Measurements from ENCODE around the gene AR.

Gene AR, protein sequence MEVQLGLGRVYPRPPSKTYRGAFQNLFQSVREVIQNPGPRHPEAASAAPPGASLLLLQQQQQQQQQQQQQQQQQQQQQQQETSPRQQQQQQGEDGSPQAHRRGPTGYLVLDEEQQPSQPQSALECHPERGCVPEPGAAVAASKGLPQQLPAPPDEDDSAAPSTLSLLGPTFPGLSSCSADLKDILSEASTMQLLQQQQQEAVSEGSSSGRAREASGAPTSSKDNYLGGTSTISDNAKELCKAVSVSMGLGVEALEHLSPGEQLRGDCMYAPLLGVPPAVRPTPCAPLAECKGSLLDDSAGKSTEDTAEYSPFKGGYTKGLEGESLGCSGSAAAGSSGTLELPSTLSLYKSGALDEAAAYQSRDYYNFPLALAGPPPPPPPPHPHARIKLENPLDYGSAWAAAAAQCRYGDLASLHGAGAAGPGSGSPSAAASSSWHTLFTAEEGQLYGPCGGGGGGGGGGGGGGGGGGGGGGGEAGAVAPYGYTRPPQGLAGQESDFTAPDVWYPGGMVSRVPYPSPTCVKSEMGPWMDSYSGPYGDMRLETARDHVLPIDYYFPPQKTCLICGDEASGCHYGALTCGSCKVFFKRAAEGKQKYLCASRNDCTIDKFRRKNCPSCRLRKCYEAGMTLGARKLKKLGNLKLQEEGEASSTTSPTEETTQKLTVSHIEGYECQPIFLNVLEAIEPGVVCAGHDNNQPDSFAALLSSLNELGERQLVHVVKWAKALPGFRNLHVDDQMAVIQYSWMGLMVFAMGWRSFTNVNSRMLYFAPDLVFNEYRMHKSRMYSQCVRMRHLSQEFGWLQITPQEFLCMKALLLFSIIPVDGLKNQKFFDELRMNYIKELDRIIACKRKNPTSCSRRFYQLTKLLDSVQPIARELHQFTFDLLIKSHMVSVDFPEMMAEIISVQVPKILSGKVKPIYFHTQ

GRCh38 chrX:67543818-67544217 is at the start of gene AR:
Gene AR (plus strand): TSS chrX:67544021. CDS start chrX:67545147, 1,126 bp downstream.
- TF ChIP-seq, protein P1, sequence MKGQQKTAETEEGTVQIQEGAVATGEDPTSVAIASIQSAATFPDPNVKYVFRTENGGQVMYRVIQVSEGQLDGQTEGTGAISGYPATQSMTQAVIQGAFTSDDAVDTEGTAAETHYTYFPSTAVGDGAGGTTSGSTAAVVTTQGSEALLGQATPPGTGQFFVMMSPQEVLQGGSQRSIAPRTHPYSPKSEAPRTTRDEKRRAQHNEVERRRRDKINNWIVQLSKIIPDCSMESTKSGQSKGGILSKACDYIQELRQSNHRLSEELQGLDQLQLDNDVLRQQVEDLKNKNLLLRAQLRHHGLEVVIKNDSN (IDR thresholded peaks at IDR 0.05) = no peak
- peak; percentile 44; the same call in 1 of the 2 replicates for TF ChIP-seq EGR1 (IDR thresholded peaks at IDR 0.05)
- TF ChIP-seq, protein P2, sequence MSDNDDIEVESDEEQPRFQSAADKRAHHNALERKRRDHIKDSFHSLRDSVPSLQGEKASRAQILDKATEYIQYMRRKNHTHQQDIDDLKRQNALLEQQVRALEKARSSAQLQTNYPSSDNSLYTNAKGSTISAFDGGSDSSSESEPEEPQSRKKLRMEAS (IDR thresholded peaks at IDR 0.05) = 0 out of 2 replicates have a peak, but pooled peaks have one; percentile 31

DNA sequence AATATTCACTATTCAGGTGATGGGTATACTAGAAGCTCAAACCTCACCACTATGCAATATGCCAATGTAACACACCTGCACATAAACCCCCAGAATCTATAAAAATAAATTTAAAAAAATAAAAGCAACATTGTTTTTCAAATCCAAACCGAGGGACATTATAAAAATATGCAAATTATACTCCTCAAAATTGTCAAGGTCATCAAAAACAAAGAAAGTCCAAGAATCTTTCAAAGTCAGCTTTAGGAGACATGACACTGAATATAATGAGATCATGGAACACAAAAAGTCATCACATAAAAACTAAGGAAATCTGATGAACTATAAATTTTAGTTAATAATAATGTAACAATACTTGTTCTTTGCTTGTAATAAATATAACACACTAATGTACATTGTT is 43.2 kb upstream of the AR start:
- TF ChIP-seq TEAD4 (IDR thresholded peaks at IDR 0.05) = no peak
- TF ChIP-seq CREB1 (IDR thresholded peaks at IDR 0.05; ENCODE audit: low read depth) = no peak
- TF ChIP-seq RAD21 (IDR thresholded peaks at IDR 0.05; ENCODE audit: low read depth) = no peak
- no peak for TF ChIP-seq CEBPB (IDR thresholded peaks at IDR 0.05)
- TF ChIP-seq, protein P1 (IDR thresholded peaks at IDR 0.05) = no peak
- no peak for TF ChIP-seq EP300 (IDR thresholded peaks at IDR 0.05; ENCODE audit: borderline replicate concordance)
- TF ChIP-seq, protein P2 (IDR thresholded peaks at IDR 0.05) = no peak
- no peak for TF ChIP-seq FOXM1 (IDR thresholded peaks at IDR 0.05; ENCODE audit: borderline replicate concordance, low read depth)
- TF ChIP-seq YY1 (IDR thresholded peaks at IDR 0.05; ENCODE audit: low read depth) = no peak
- no peak for TF ChIP-seq ZBTB7A (IDR thresholded peaks at IDR 0.05; ENCODE audit: low read depth)
- TF ChIP-seq EGR1 (IDR thresholded peaks at IDR 0.05) = no peak
- TF ChIP-seq TAF1 (IDR thresholded peaks at IDR 0.05; ENCODE audit: low read depth) = no peak
- no peak for TF ChIP-seq REST (IDR thresholded peaks at IDR 0.05; ENCODE audit: low read depth)
- no peak for TF ChIP-seq TCF12 (IDR thresholded peaks at IDR 0.05; ENCODE audit: low read depth)
- no peak for TF ChIP-seq NFIC (IDR thresholded peaks at IDR 0.05)

DNA sequence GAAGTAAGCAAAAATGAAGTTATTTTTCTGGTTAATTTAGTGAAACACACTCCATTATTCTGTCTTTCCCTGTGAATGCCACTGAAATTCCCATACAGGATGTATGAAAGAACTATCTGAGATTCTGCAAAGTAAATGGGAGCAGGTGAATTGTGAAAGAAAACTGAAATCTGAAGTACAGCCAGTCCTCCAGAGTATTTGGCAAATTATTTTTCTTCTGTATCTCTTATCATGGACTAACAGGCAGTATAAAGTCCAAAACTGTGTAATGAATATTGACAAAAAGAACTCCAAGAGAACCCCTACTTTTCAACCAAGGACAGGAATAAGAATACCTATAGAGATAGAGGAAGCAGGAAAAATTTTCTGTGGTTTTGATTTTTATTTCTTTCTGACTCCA is 40.8 kb upstream of the AR start:
- TF ChIP-seq FOXM1 (IDR thresholded peaks at IDR 0.05; ENCODE audit: borderline replicate concordance, low read depth) (no peak), CREB1 (IDR thresholded peaks at IDR 0.05; ENCODE audit: low read depth) (no peak), EP300 (IDR thresholded peaks at IDR 0.05; ENCODE audit: borderline replicate concordance) (no peak), TCF12 (IDR thresholded peaks at IDR 0.05; ENCODE audit: low read depth) (no peak), RAD21 (IDR thresholded peaks at IDR 0.05; ENCODE audit: low read depth) (no peak), EGR1 (IDR thresholded peaks at IDR 0.05) (no peak), YY1 (IDR thresholded peaks at IDR 0.05; ENCODE audit: low read depth) (no peak)
- TF ChIP-seq, protein P2 (IDR thresholded peaks at IDR 0.05) = no peak
- TF ChIP-seq, protein P1 (IDR thresholded peaks at IDR 0.05) = no peak

GRCh38 chrX:67503453-67503852 is 40.4 kb upstream of the AR start:
- TF ChIP-seq TAF1 (IDR thresholded peaks at IDR 0.05; ENCODE audit: low read depth) (no peak), CEBPB (IDR thresholded peaks at IDR 0.05) (no peak), EGR1 (IDR thresholded peaks at IDR 0.05) (no peak), TCF12 (IDR thresholded peaks at IDR 0.05; ENCODE audit: low read depth) (no peak), TEAD4 (IDR thresholded peaks at IDR 0.05) (no peak), NFIC (IDR thresholded peaks at IDR 0.05) (no peak), YY1 (IDR thresholded peaks at IDR 0.05; ENCODE audit: low read depth) (no peak), EP300 (IDR thresholded peaks at IDR 0.05; ENCODE audit: borderline replicate concordance) (no peak), REST (IDR thresholded peaks at IDR 0.05; ENCODE audit: low read depth) (no peak), CREB1 (IDR thresholded peaks at IDR 0.05; ENCODE audit: low read depth) (no peak), ZBTB7A (IDR thresholded peaks at IDR 0.05; ENCODE audit: low read depth) (no peak)
- TF ChIP-seq, protein P2 (IDR thresholded peaks at IDR 0.05) = no peak
- TF ChIP-seq, protein P1 (IDR thresholded peaks at IDR 0.05) = no peak
